Measurements from ENCODE around the gene OR5B21. TPM values are rescaled to one million over a fixed set of nuclear protein-coding genes. Genes with fewer than 3 reads are reported as not detected.

OR5B21 gene
- total RNA-seq, 1 donor from 2014 or later = 0.60 TPM

DNA sequence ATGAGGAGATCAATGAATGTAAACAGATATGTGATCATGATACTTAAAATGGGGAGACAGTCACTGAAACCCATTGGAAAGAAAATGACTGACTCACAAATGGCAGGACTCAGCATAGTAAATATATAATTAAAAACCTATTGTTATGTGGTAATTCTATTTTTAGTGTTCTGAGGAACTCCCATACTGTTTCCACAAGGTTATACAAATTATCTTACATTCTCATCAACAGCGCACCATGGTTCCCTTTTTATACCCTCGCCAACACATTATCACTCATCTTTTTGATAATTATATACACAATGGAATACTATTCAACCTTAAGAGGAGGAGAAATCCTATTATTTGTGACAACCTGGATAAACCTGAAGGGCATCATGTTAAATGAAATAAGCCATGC, 17.1 kb downstream of the OR5B21 start:
- TF ChIP-seq, protein P1, sequence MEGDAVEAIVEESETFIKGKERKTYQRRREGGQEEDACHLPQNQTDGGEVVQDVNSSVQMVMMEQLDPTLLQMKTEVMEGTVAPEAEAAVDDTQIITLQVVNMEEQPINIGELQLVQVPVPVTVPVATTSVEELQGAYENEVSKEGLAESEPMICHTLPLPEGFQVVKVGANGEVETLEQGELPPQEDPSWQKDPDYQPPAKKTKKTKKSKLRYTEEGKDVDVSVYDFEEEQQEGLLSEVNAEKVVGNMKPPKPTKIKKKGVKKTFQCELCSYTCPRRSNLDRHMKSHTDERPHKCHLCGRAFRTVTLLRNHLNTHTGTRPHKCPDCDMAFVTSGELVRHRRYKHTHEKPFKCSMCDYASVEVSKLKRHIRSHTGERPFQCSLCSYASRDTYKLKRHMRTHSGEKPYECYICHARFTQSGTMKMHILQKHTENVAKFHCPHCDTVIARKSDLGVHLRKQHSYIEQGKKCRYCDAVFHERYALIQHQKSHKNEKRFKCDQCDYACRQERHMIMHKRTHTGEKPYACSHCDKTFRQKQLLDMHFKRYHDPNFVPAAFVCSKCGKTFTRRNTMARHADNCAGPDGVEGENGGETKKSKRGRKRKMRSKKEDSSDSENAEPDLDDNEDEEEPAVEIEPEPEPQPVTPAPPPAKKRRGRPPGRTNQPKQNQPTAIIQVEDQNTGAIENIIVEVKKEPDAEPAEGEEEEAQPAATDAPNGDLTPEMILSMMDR (IDR thresholded peaks at IDR 0.05) = no peak
- no peak for ATAC-seq (ENCODE audit: low read depth)
- Mint-ChIP-seq H3K36me3 (ENCODE audit: low read depth) (no peaks in the 10 kb centered on the region), H3K27ac (no peak overlapping the region), H3K4me1 (no peaks in the 10 kb centered on the region), H3K4me3 (no peak overlapping the region), H3K27me3 (no peaks in the 10 kb centered on the region), H3K9me3 (no peaks in the 10 kb centered on the region)
- intact Hi-C loops (cut with micrococcal nuclease) = no loop called here
- no peak for DNase-seq
- CTCF ChIA-PET = no interaction called here
- POLR2A ChIA-PET = no interaction called here

GRCh38 chr11:58487170-58487569, 20.7 kb downstream of the OR5B21 start:
- Mint-ChIP-seq H3K4me1 (no peaks in the 10 kb centered on the region), H3K9me3 (no peaks in the 10 kb centered on the region), H3K27me3 (peaks cover 10% of the 10 kb centered on the region), H3K27ac (no peak overlapping the region), H3K4me3 (no peak overlapping the region), H3K36me3 (ENCODE audit: low read depth) (no peaks in the 10 kb centered on the region)
- POLR2A ChIA-PET = no interaction called here
- DNase-seq = no peak
- intact Hi-C loops (cut with micrococcal nuclease) = no loop called here
- ATAC-seq (ENCODE audit: low read depth) = no peak
- CTCF ChIA-PET = no interaction called here
- TF ChIP-seq, protein P1 (IDR thresholded peaks at IDR 0.05) = no peak

DNA sequence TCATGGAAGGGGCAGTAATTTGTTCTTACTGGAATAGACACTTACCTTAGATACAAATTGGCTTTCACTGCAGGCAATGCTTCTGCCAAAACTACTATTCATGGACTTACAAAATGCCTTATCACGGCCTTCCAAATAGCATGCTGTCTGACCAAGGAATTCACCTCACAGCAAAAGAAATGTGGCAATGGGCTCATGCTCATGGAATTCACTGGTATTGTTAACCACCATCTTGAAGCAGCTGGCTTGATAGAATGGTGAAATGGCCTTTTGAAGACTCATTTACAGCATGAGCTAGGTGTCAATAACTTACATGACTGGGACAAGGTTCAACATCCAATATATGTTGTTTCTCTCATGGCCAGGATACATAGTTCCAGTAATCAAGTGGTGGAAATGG, 21.9 kb downstream of the OR5B21 start:
- Mint-ChIP-seq H3K27me3 (peaks cover 10% of the 10 kb centered on the region), H3K9me3 (no peaks in the 10 kb centered on the region), H3K27ac (no peak overlapping the region), H3K4me1 (no peaks in the 10 kb centered on the region), H3K36me3 (ENCODE audit: low read depth) (no peaks in the 10 kb centered on the region), H3K4me3 (no peak overlapping the region)
- CTCF ChIA-PET = no interaction called here
- intact Hi-C loops (cut with micrococcal nuclease) = no loop called here
- TF ChIP-seq, protein P1 (IDR thresholded peaks at IDR 0.05) = no peak
- no peak for ATAC-seq (ENCODE audit: low read depth)
- POLR2A ChIA-PET = no interaction called here
- no peak for DNase-seq

DNA sequence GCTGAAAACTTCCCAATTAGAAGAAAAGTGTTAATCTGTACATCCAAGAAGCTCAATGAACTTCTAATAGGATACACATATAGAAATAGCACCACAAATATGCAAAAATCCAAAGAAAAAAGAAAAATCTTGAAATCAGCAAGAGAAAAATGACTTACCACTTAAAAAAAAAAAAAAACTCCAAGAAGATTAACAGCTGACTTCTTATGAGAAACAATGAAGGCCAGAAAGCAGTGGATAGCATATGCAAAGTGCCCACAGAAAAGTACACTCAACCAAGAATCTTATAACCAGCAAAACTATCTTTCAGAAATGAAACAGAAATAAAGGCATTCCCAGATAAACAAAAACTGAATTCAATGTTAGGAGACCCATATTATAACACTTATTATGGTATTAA, 36.0 kb downstream of the OR5B21 start:
- intact Hi-C loops (cut with micrococcal nuclease) = no loop called here
- no peak for ATAC-seq (ENCODE audit: low read depth)
- no peak overlapping the region for H3K27ac Mint-ChIP-seq
- H3K27me3 Mint-ChIP-seq = peaks cover 14% of the 10 kb centered on the region
- H3K4me3 Mint-ChIP-seq = no peak overlapping the region
- H3K36me3 Mint-ChIP-seq (ENCODE audit: low read depth) = no peaks in the 10 kb centered on the region
- TF ChIP-seq, protein P1 (IDR thresholded peaks at IDR 0.05) = no peak
- no peak for DNase-seq
- no peaks in the 10 kb centered on the region for H3K4me1 Mint-ChIP-seq
- H3K9me3 Mint-ChIP-seq = peaks cover 16% of the 10 kb centered on the region
- ChIA-PET CTCF (no interaction called here), POLR2A (no interaction called here)

GRCh38 chr11:58466293-58466692, 41.6 kb downstream of the OR5B21 start:
- Mint-ChIP-seq H3K4me3 (no peak overlapping the region), H3K9me3 (peaks cover 7% of the 10 kb centered on the region), H3K4me1 (no peaks in the 10 kb centered on the region), H3K27me3 (no peaks in the 10 kb centered on the region), H3K36me3 (ENCODE audit: low read depth) (no peaks in the 10 kb centered on the region), H3K27ac (no peak overlapping the region)
- TF ChIP-seq, protein P1 (IDR thresholded peaks at IDR 0.05) = no peak
- POLR2A ChIA-PET = no interaction called here
- CTCF ChIA-PET = no interaction called here
- ATAC-seq (ENCODE audit: low read depth) (no peak), DNase-seq (no peak)
- intact Hi-C loops (cut with micrococcal nuclease) = no loop called here

All from activated B cell treated with CpG ODN at 0.5 μM for 24 hours (primary cell).